ENCODE data around the gene GRID1. TPM values are rescaled to one million over a fixed set of nuclear protein-coding genes. Genes with fewer than 3 reads are reported as not detected.

Gene GRID1
- total RNA-seq, 1 donor from 2014 or later: not detected

- H3K4me3 Mint-ChIP-seq: no peak overlapping the region
- no peak for DNase-seq
- peaks cover 4% of the 10 kb centered on the region for H3K9me3 Mint-ChIP-seq
- H3K27me3 Mint-ChIP-seq: peaks cover 1% of the 10 kb centered on the region
- ChIA-PET CTCF (no interaction called here), POLR2A (no interaction called here)
- no peak for ATAC-seq (ENCODE audit: low read depth)
- H3K36me3 Mint-ChIP-seq (ENCODE audit: low read depth): no peaks in the 10 kb centered on the region
- intact Hi-C loops (cut with micrococcal nuclease): no loop called here
- no peak overlapping the region for H3K27ac Mint-ChIP-seq
- no peak for TF ChIP-seq CTCF (IDR thresholded peaks at IDR 0.05)
- no peaks in the 10 kb centered on the region for H3K4me1 Mint-ChIP-seq
Observed at GRCh38 chr10:85851934-85852333, 514.7 kb downstream of the GRID1 start.

GRCh38 chr10:85851325-85851724, 515.3 kb downstream of the GRID1 start:
- TF ChIP-seq CTCF (IDR thresholded peaks at IDR 0.05): no peak
- H3K27me3 Mint-ChIP-seq: peaks cover 1% of the 10 kb centered on the region
- ChIA-PET CTCF (no interaction called here), POLR2A (no interaction called here)
- H3K27ac Mint-ChIP-seq: no peak overlapping the region
- ATAC-seq (ENCODE audit: low read depth) (no peak), DNase-seq (no peak)
- peaks cover 4% of the 10 kb centered on the region for H3K9me3 Mint-ChIP-seq
- H3K4me3 Mint-ChIP-seq: no peak overlapping the region
- H3K36me3 Mint-ChIP-seq (ENCODE audit: low read depth): no peaks in the 10 kb centered on the region
- H3K4me1 Mint-ChIP-seq: no peaks in the 10 kb centered on the region
- intact Hi-C loops (cut with micrococcal nuclease): no loop called here

GRCh38 chr10:85850736-85851135, 515.9 kb downstream of the GRID1 start:
- intact Hi-C loops (cut with micrococcal nuclease): no loop called here
- ATAC-seq (ENCODE audit: low read depth): no peak
- Mint-ChIP-seq H3K27ac (no peak overlapping the region), H3K4me1 (no peaks in the 10 kb centered on the region), H3K9me3 (peaks cover 4% of the 10 kb centered on the region), H3K4me3 (no peak overlapping the region), H3K36me3 (ENCODE audit: low read depth) (no peaks in the 10 kb centered on the region), H3K27me3 (peaks cover 1% of the 10 kb centered on the region)
- DNase-seq: no peak
- POLR2A ChIA-PET: no interaction called here
- TF ChIP-seq CTCF (IDR thresholded peaks at IDR 0.05): no peak
- CTCF ChIA-PET: no interaction called here

GRCh38 chr10:85849315-85849714, 517.3 kb downstream of the GRID1 start:
- ATAC-seq (ENCODE audit: low read depth): no peak
- intact Hi-C loops (cut with micrococcal nuclease): no loop called here
- POLR2A ChIA-PET: no interaction called here

GRCh38 chr10:85848756-85849155, 517.8 kb downstream of the GRID1 start:
- no peak for DNase-seq
- Mint-ChIP-seq H3K9me3 (peaks cover 4% of the 10 kb centered on the region), H3K4me1 (no peaks in the 10 kb centered on the region), H3K27me3 (no peaks in the 10 kb centered on the region), H3K27ac (no peak overlapping the region), H3K36me3 (ENCODE audit: low read depth) (no peaks in the 10 kb centered on the region), H3K4me3 (no peak overlapping the region)
- ChIA-PET CTCF (no interaction called here), POLR2A (no interaction called here)
- TF ChIP-seq CTCF (IDR thresholded peaks at IDR 0.05): no peak
- ATAC-seq (ENCODE audit: low read depth): no peak
- intact Hi-C loops (cut with micrococcal nuclease): no loop called here

More at GRCh38 chr10:85849315-85849714, 517.3 kb downstream of the GRID1 start:
- Mint-ChIP-seq H3K27ac (no peak overlapping the region), H3K4me1 (no peaks in the 10 kb centered on the region), H3K36me3 (ENCODE audit: low read depth) (no peaks in the 10 kb centered on the region), H3K9me3 (peaks cover 4% of the 10 kb centered on the region), H3K4me3 (no peak overlapping the region), H3K27me3 (no peaks in the 10 kb centered on the region)
- TF ChIP-seq CTCF (IDR thresholded peaks at IDR 0.05): no peak
- CTCF ChIA-PET: no interaction called here
- no peak for DNase-seq

Measured in activated B cell treated with CpG ODN at 0.5 μM for 24 hours (primary cell).